NCI-H226 (cell line): ENCODE results near the gene TGM1.

Experiments used
- DNase-seq: peaks from one replicate; pipeline ENCODE4 v3.0.0-alpha.2; 2015

Gene TGM1

GRCh38 chr14:24269910-24270536 lies 7.0 kb upstream of the TGM1 start:
- no peak for DNase-seq

DNA sequence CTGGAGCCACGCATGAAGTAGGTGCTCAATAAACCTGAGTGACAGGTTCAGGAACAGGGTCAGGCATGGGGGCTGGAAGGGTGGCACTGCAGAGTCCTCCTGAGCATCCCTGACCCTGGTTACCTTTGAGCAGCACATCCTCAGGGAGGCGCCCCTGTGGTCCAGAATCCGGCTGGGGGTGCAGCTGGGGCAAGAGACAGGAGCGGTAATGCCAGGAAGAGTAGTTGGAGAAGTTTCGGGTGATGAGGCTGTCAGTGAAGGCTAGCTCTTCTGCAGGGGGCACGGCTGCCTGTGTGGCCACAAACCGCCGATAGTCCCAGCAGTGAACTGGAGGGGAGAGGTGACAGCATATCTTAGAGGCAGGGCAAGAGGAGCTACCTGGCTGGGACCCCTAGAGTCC lies 6.4 kb upstream of the TGM1 start:
- no peak for DNase-seq

DNA sequence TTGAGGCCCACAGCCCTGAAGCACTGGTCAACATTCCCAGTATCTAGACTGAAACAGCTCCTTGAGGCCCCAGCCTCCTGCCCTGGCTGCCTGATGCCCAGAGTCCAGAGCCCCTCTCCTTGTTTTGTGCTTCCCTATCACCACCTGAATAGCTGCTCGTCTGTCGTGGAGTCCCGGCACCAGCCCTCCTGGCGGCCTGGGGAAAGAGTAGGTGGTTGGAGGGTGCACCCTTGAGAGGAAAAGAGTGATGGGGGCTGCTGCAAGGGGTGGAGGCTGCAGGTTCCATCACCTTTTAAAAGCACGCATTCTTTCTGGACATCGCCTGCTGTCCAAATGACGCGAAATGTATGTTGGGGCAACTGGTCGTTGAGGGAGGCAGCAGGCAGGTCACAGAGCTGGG lies 5.2 kb upstream of the TGM1 start:
- DNase-seq: no peak

DNA sequence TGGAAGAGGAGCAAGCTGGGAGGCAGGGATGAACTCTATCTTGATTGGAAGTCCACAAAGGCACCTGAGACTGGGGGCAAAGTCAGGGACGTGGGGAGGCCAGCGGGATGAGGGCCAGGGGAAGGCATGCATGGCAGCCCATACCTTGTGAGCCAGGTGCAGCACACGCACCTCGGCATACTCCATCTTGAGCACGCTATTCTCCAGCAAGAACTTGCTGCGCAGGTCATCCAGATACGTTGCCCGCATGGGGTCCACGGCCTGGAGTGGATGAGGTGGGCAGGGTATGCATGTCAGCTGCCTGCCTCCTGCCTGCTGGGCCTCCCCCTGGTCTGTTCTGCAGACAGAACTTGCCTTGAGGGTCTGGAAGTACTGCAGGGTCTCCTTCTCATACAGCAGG lies 4.5 kb upstream of the TGM1 start:
- no peak for DNase-seq

- DNase-seq: no peak
Observed at GRCh38 chr14:24266344-24267244, 3.6 kb upstream of the TGM1 start.

DNA sequence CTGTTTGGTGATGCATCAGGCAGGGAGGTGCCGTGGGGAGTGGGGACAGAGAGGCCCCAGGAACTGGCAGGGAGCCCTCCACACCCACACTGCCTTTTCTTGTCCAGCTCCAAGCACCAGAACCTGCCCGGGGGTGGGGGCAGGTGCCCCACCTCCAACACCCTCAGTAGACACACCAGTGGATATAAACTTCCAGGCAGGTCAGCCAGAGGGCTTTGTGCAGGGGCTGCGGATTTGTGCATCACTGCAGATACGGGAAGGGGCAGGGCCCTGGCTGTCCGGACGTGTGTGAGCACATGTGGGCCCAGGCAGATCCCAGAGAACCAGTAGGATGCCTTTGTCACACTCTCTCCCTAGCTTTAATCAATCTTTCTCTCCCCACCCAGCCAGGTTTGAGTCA lies 1.3 kb upstream of the TGM1 start:
- peak; percentile 31 for DNase-seq

- no peak for DNase-seq
Observed at GRCh38 chr14:24263848-24264247, 871 bp upstream of the TGM1 start.

- no peak for DNase-seq
Observed at GRCh38 chr14:24261969-24262327, 1.0 kb downstream of the TGM1 start.

- no peak for DNase-seq
Observed at GRCh38 chr14:24261256-24261968, 1.6 kb downstream of the TGM1 start.

- DNase-seq: no peak
Observed at GRCh38 chr14:24260780-24261157, 2.2 kb downstream of the TGM1 start.

DNA sequence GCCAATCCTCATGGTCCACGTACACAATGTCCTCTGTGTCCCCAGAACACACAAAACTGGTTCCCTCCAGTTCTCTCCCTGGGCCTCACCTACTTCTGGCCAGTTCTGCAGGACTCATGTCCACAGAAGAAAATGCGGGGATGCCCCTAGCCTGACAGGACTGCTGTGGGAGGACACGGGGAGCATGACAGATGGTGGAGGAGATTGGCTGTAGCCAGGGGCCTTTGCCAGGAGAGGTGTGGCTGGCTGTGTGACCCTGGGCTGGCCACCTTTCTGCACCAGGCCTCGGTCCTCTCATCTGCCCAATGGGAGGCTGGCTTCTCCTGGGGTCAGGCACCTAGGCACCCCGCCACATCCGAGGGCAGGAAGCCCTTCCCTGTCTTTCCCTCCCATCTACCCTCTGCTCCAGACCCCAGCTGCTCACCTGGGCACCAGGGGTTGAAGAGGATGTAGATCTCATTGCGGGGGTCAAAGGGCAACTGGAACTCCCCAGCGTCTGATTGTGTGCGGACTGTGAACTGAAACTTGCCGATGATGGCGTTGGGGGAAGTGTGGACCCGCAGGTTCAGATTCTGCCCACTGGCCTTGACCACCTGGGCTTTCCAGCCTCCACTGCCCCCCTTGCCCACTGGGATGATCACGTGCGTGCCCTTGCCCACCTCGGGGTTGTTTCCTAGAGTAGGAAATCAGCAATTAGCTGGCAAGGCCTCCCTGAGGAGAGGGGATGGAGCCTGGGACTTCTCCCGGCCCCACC lies 2.8 kb downstream of the TGM1 start:
- no peak for DNase-seq

GRCh38 chr14:24259282-24260025 lies 3.5 kb downstream of the TGM1 start:
- DNase-seq: peak; percentile 80

- no peak for DNase-seq
Observed at GRCh38 chr14:24258548-24259265, 4.3 kb downstream of the TGM1 start.

- no peak for DNase-seq
Observed at GRCh38 chr14:24258119-24258518, 4.9 kb downstream of the TGM1 start.

- no peak for DNase-seq
Observed at GRCh38 chr14:24256960-24257359, 6.0 kb downstream of the TGM1 start.

DNA sequence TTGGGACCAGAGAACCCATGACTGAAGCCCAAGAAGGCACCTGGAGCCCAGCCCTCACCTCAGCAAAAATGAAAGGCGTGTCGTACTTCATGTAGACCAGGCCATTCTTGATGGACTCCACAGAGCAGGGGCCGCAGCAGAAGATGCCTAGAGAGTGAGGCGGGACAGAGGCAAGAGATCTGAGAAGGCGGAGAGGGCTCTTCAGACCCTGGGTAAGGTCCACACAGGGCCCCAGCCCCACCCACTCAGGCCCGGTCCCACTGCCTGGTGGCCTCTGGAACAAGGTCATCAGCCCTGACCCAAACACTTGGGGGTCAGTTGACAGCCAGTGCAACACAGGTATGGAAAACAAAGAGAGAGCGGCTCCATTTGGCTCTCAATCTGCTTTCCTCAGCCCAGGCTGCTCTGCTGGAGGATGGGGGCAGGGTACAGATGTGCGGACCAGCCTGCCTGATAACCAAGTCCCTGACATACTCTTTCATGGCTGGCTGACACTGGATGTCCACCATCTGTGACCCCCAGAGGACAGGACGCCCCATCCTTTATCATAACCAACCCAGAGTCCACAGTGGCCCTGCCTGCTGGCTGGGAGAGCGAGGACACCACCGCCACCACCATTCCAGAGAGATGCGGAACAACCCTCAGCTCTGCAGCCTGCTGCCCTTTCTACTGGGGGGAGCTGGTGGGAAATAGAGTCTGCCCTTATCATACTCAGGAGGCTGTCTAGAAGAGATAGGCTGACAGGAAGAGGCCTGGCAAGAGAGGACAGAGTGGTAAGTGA lies 6.9 kb downstream of the TGM1 start:
- DNase-seq: no peak

- DNase-seq: no peak
Observed at GRCh38 chr14:24255438-24255837, 7.5 kb downstream of the TGM1 start.

DNA sequence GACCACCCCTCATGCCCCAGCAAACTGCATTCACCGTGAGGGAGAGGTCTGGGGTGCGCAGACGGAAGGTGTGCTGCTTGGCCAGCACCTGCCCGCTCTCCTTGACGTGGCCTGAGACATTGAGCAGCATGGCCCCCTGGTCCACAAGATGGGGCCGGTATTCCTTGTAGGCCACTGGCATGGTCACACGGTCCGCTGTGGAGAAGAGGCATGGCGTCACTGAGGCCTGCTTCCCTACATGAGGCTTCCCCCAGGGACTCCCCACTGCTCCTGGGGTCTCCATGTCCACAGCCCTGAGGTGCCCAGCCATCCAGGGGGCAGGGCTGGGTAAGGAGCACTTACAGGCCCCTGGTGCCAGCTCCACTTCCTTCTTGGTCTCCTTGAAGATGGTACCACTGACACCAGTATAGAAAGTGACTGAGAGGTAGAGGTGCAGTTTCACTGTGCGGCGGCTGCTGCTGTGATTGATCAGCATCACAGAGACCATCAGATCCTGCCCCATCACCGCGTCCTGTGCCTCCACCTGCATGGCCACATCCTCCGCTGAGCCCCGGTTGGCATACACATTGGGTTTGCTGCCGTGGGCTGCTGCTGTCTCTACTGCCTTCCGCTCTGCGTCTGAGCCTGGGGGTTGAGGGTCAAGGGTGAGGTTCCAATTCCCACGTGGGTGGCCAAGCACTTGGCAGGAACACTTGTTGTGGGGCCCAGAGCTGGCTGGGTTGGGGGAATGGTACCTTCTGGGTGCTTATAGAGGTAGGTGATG lies 8.2 kb downstream of the TGM1 start:
- DNase-seq: no peak

GRCh38 chr14:24253936-24254335 lies 9.0 kb downstream of the TGM1 start:
- DNase-seq: no peak
